Osteoblast (primary cell): ENCODE results near the gene ERLIN1. TPM values are rescaled to one million over a fixed set of nuclear protein-coding genes. Genes with fewer than 3 reads are reported as not detected.

Experiments
- DNase-seq: peaks from one replicate; pipeline ENCODE4 v3.0.0; 2011; ENCODE audit warnings: low spot score, mixed read lengths; ENCODE audit not compliant: insufficient read length; ENCODE audit errors: missing footprints
- H2AFZ ChIP-seq: 2 replicates; pipeline ENCODE4 v1.6.0; 2011; ENCODE audit warnings: mild to moderate bottlenecking, low read length
- H3K27ac ChIP-seq: 2 replicates; pipeline ENCODE4 v1.5.1; 2011; ENCODE audit warnings: mild to moderate bottlenecking, low read depth, low read length, moderate library complexity
- H3K27me3 ChIP-seq: 2 replicates; pipeline ENCODE4 v1.6.0; 2012; ENCODE audit warnings: mild to moderate bottlenecking, control low read depth, inconsistent platforms, low read length, moderate library complexity; ENCODE audit not compliant: insufficient read depth
- H3K36me3 ChIP-seq: 2 replicates; pipeline ENCODE4 v1.5.1; 2011; ENCODE audit warnings: mild to moderate bottlenecking, low read length, control low read depth, moderate library complexity; ENCODE audit not compliant: insufficient read depth
- H3K4me1 ChIP-seq: 2 replicates; pipeline ENCODE4 v1.5.1; 2011; ENCODE audit warnings: mild to moderate bottlenecking, low read length, control low read depth, moderate library complexity; ENCODE audit not compliant: insufficient read depth
- H3K4me2 ChIP-seq: 2 replicates; pipeline ENCODE4 v1.6.0; 2011; ENCODE audit warnings: mild to moderate bottlenecking, low read length; ENCODE audit not compliant: insufficient read depth
- H3K4me3 ChIP-seq: fragments of 200-600 bp; sonication (generic); 3 replicates; pipeline ENCODE4 v1.5.1; 2012; ENCODE audit warnings: mild to moderate bottlenecking, low read length, inconsistent platforms; ENCODE audit not compliant: insufficient read depth
- H3K79me2 ChIP-seq: 2 replicates; pipeline ENCODE4 v1.6.0; 2012; ENCODE audit warnings: mild to moderate bottlenecking, low read length, control low read depth, inconsistent platforms; ENCODE audit not compliant: insufficient read depth
- H3K9me3 ChIP-seq: 2 replicates; pipeline ENCODE4 v1.5.1; 2011; ENCODE audit warnings: low read depth, low read length, control low read depth
- H4K20me1 ChIP-seq: 2 replicates; pipeline ENCODE4 v1.6.0; 2012; ENCODE audit warnings: mild to moderate bottlenecking, low read length, control low read depth; ENCODE audit not compliant: insufficient read depth
- CTCF ChIP-seq: IDR thresholded peaks from 2 replicates; pipeline ENCODE4 v1.5.1; 2011; ENCODE audit warnings: mild to moderate bottlenecking, low read depth, low read length, moderate library complexity; ENCODE audit errors: extremely low read depth
- total RNA-seq: library from RNA; depleted of rRNA; stranded (reverse); fragments of >200 nt; gene quantifications from 2 replicates; pipeline ENCODE4 v1.2.3, GENCODE V29; 2012

The ERLIN1 gene
- total RNA-seq, 1 donor: 28.6 TPM

DNA sequence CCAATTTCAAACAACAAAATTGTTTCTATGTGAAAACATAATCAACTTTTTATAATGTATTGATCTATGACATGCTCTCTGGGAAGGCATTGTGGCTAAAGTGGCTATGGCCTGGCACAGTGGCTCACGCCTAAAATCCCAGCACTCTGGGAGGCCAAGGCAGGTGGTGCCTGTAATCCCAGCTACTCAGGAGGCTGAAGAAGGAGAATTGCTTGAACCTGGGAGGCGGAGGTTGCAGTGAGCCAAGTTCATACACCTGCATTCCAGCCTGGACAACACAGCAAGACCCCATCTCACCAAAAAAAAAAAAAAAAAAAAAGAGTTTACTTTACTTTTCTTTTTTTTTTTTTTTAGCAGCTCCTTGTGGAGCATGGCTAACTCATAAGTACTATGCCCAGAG, 65.3 kb downstream of the ERLIN1 start:
- no peak overlapping the region for H3K4me2 ChIP-seq
- H3K9me3 ChIP-seq: no peaks in the 10 kb centered on the region
- no peak for TF ChIP-seq CTCF
- no peak for DNase-seq
- no peak overlapping the region for H3K27ac ChIP-seq
- no peaks in the 10 kb centered on the region for H4K20me1 ChIP-seq
- no peaks in the 10 kb centered on the region for H3K36me3 ChIP-seq
- no peaks in the 10 kb centered on the region for H3K27me3 ChIP-seq
- H3K79me2 ChIP-seq: no peaks in the 10 kb centered on the region
- H2AFZ ChIP-seq: no peak overlapping the region
- no peaks in the 10 kb centered on the region for H3K4me1 ChIP-seq
- H3K4me3 ChIP-seq: no peak overlapping the region

DNA sequence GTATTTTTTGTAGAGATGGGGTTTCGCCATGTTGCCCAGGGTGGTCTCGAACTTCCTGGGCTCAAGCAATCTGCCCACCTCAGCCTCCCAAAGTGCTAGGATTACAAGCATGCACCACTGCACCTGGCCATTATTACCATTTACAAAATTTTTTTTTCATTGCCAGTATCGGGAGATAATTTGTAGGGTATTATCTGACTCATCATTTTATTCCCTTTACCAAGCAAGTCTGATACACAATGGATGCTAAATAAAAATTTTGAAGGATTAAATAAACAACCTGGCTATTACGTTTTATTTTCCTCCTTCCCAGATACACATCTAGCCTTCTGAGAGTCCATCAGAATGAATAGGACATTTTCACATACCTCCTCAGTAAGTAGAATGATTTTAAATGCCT, 66.1 kb downstream of the ERLIN1 start:
- no peak for TF ChIP-seq CTCF
- Histone ChIP-seq H4K20me1 (no peaks in the 10 kb centered on the region), H3K4me2 (no peak overlapping the region), H3K4me3 (no peak overlapping the region), H3K36me3 (no peaks in the 10 kb centered on the region), H2AFZ (no peak overlapping the region), H3K27ac (no peak overlapping the region), H3K9me3 (no peaks in the 10 kb centered on the region), H3K27me3 (peaks cover under 1% of the 10 kb centered on the region), H3K79me2 (no peaks in the 10 kb centered on the region), H3K4me1 (no peaks in the 10 kb centered on the region)
- DNase-seq: no peak

DNA sequence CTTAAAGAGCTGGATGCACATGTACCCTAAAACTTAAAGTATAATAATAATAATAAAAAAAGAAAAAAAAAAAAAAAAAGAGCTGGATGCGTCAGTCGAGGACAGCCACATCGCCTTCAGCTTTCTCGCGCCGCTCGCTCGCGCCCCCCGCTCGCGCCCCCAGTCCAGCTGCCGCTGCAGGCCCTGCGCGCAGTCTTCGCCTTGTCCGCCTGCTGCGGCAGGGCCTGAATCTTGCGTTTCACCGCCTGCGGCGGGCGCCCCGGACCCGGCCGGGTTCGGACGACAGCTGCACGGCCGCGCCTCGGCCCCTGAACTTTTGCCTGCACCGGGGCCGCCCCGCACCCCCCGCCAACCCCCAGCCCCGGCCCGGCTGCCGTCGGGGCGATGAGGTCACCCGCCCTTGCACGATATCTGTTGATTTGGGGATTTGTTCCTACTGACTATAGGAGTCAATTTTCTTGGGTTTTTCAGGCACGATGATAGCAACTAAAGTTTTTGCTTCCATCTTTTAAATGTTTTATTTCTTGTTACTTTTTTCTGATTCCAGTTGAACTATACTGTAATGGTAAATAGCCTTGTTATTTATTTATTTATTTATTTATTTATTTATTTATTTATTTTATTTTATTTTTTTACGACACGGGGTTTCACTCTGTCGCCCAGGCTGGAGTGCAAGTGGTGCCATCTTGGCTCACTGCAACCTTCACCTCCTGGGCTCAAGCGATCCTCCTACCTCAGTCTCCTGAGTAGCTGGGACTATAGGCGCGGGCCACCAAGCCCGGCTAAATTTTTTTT, 70.7 kb downstream of the ERLIN1 start:
- Histone ChIP-seq H3K27ac (no peak overlapping the region), H3K9me3 (no peaks in the 10 kb centered on the region), H3K4me1 (no peaks in the 10 kb centered on the region), H3K79me2 (no peaks in the 10 kb centered on the region), H4K20me1 (no peaks in the 10 kb centered on the region), H3K36me3 (no peaks in the 10 kb centered on the region), H3K4me3 (no peak overlapping the region), H3K4me2 (no peak overlapping the region), H2AFZ (no peak overlapping the region), H3K27me3 (peaks cover 10% of the 10 kb centered on the region)
- no peak for TF ChIP-seq CTCF
- DNase-seq: no peak

DNA sequence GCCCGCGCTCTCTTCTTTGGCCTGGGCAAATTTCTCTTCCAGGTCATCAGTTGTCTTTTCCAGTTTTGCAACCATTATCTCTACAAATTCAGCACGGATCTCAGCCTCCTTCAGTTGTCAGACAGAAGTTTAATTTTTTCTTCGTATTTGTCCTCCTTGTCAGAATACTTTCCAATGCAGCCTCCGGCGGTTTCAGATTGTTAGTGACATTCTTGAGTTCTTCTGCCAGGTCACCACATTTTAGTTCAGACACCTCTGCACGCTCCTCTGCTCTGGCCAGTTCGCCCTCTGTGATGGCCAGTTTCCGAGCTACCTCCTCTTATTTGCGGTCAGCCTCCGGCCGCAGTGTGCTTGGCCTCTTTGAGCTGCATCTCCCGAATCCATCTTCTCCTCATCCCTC, 71.4 kb downstream of the ERLIN1 start:
- H3K4me2 ChIP-seq: no peak overlapping the region

More for the DNA sequence above, 71.4 kb downstream of the ERLIN1 start:
- H3K4me3 ChIP-seq: no peak overlapping the region
- H3K79me2 ChIP-seq: no peaks in the 10 kb centered on the region
- H2AFZ ChIP-seq: no peak overlapping the region
- no peaks in the 10 kb centered on the region for H3K36me3 ChIP-seq
- no peaks in the 10 kb centered on the region for H3K9me3 ChIP-seq
- no peak for DNase-seq
- no peak for TF ChIP-seq CTCF
- no peaks in the 10 kb centered on the region for H4K20me1 ChIP-seq
- peaks cover 10% of the 10 kb centered on the region for H3K27me3 ChIP-seq
- H3K27ac ChIP-seq: no peak overlapping the region
- no peaks in the 10 kb centered on the region for H3K4me1 ChIP-seq
